HG03565 (cell line): ENCODE measurements around the gene GRIP1.

Source experiments
- ATAC-seq: cut with Tn5 transposase; IDR thresholded peaks from one replicate; pipeline ENCODE4 v1.9.1; 2021; ENCODE audit warnings: mild to moderate bottlenecking, moderate library complexity; ENCODE audit not compliant: unreplicated experiment

GRIP1 gene

GRCh38 chr12:66602483-66603143 lies 76.3 kb downstream of the GRIP1 start:
- no peak for ATAC-seq

GRCh38 chr12:66600903-66601302 lies 78.0 kb downstream of the GRIP1 start:
- ATAC-seq: no peak

- no peak for ATAC-seq
These were observed 79.1 kb downstream of the GRIP1 start for GRCh38 chr12:66599816-66600215.

GRCh38 chr12:66598608-66599007 lies 80.3 kb downstream of the GRIP1 start:
- ATAC-seq: no peak

- no peak for ATAC-seq
These were observed 80.8 kb downstream of the GRIP1 start for GRCh38 chr12:66598079-66598478.

GRCh38 chr12:66596199-66596598 lies 82.7 kb downstream of the GRIP1 start:
- no peak for ATAC-seq

- ATAC-seq: no peak
These were observed 84.2 kb downstream of the GRIP1 start for GRCh38 chr12:66594688-66595087.

- ATAC-seq: no peak
These were observed 88.4 kb downstream of the GRIP1 start for GRCh38 chr12:66590275-66590985.

- ATAC-seq: no peak
These were observed 89.8 kb downstream of the GRIP1 start for GRCh38 chr12:66589095-66589494.

GRCh38 chr12:66587912-66588311 lies 91.0 kb downstream of the GRIP1 start:
- peak; percentile 50 for ATAC-seq

GRCh38 chr12:66584673-66585072 lies 94.2 kb downstream of the GRIP1 start:
- no peak for ATAC-seq

- no peak for ATAC-seq
These were observed 105.3 kb downstream of the GRIP1 start for GRCh38 chr12:66573605-66574004.

- no peak for ATAC-seq
These were observed 106.0 kb downstream of the GRIP1 start for GRCh38 chr12:66572845-66573244.

- ATAC-seq: no peak
These were observed 107.4 kb downstream of the GRIP1 start for GRCh38 chr12:66571361-66571915.

- no peak for ATAC-seq
These were observed 115.7 kb downstream of the GRIP1 start for GRCh38 chr12:66563220-66563619.

- ATAC-seq: no peak
These were observed 123.8 kb downstream of the GRIP1 start for GRCh38 chr12:66555113-66555512.

GRCh38 chr12:66552716-66553115 lies 126.2 kb downstream of the GRIP1 start:
- ATAC-seq: no peak

- no peak for ATAC-seq
These were observed 128.2 kb downstream of the GRIP1 start for GRCh38 chr12:66550626-66551025.

- ATAC-seq: no peak
These were observed 129.9 kb downstream of the GRIP1 start for GRCh38 chr12:66549050-66549389.

- no peak for ATAC-seq
These were observed 130.4 kb downstream of the GRIP1 start for GRCh38 chr12:66548338-66549049.

- ATAC-seq: no peak
These were observed 137.4 kb downstream of the GRIP1 start for GRCh38 chr12:66541426-66541825.

GRCh38 chr12:66539431-66539830 lies 139.4 kb downstream of the GRIP1 start:
- ATAC-seq: no peak
